ENCODE results near the gene PSMA5. TPM values are rescaled to one million over a fixed set of nuclear protein-coding genes. Genes with fewer than 3 reads are reported as not detected.

The PSMA5 gene
- total RNA-seq, 1 donor from 2014 or later = 65.7 TPM

DNA sequence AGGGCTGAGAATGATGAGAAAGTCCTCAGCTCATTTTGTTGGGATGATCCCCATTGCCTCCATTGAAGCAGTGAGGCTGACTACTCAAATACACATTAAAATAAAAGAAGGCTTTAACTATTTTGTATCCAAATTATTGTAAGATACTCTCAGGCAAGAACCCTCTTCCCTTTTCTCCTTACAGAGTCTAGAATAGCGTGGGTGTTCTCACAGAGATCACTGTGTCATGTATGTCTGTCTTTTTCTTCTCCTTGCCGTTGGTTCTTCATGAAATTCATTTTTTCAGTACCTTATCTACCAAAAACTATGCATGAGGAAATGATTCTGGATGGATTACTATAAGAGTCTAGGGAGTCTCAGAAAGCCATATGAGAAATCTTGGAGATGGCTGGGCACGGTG lies 58.6 kb downstream of the PSMA5 start:
- Histone ChIP-seq H3K36me3 (ENCODE audit: control insufficient read depth, insufficient read depth, low read length) (no peaks in the 10 kb centered on the region), H3K4me3 (ENCODE audit: low read depth, low read length) (no peak overlapping the region), H3K27me3 (ENCODE audit: control insufficient read depth, insufficient read depth, low read length) (no peaks in the 10 kb centered on the region)
- TF ChIP-seq, protein P1, sequence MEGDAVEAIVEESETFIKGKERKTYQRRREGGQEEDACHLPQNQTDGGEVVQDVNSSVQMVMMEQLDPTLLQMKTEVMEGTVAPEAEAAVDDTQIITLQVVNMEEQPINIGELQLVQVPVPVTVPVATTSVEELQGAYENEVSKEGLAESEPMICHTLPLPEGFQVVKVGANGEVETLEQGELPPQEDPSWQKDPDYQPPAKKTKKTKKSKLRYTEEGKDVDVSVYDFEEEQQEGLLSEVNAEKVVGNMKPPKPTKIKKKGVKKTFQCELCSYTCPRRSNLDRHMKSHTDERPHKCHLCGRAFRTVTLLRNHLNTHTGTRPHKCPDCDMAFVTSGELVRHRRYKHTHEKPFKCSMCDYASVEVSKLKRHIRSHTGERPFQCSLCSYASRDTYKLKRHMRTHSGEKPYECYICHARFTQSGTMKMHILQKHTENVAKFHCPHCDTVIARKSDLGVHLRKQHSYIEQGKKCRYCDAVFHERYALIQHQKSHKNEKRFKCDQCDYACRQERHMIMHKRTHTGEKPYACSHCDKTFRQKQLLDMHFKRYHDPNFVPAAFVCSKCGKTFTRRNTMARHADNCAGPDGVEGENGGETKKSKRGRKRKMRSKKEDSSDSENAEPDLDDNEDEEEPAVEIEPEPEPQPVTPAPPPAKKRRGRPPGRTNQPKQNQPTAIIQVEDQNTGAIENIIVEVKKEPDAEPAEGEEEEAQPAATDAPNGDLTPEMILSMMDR (IDR thresholded peaks at IDR 0.05; ENCODE audit: insufficient read depth, low read length, poor library complexity, severe bottlenecking) = no peak
- no peak for DNase-seq (ENCODE audit: low read depth)

DNA sequence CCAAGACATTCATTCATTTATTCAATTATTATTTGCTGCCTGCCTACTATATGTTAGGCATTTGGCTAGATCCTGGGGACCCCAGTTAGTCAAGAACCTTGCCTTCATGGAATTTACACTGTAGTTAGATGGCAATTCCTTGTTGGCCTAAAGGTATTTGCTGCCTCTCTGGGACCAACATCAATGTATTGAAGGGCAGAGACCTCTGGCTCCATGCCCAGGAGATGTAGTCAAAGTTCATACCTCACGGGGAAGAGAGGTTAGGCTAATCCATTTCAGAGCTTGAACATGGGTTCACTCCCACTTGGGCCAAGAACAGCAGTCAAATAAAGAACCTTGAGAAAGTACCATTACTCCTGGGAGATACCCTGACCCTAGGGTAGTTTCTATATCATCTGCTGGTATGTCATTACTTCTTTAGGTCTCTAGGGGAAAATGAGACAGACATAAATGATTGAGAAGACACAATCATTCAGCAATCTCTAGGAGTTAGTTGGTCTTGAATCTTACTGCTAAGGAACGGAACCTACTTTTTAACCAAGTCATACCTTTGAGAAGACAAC lies 60.5 kb downstream of the PSMA5 start:
- TF ChIP-seq, protein P1 (IDR thresholded peaks at IDR 0.05; ENCODE audit: insufficient read depth, low read length, poor library complexity, severe bottlenecking) = no peak
- Histone ChIP-seq H3K4me3 (ENCODE audit: low read depth, low read length) (no peak overlapping the region), H3K27me3 (ENCODE audit: control insufficient read depth, insufficient read depth, low read length) (no peaks in the 10 kb centered on the region), H3K36me3 (ENCODE audit: control insufficient read depth, insufficient read depth, low read length) (no peaks in the 10 kb centered on the region)
- no peak for DNase-seq (ENCODE audit: low read depth)

DNA sequence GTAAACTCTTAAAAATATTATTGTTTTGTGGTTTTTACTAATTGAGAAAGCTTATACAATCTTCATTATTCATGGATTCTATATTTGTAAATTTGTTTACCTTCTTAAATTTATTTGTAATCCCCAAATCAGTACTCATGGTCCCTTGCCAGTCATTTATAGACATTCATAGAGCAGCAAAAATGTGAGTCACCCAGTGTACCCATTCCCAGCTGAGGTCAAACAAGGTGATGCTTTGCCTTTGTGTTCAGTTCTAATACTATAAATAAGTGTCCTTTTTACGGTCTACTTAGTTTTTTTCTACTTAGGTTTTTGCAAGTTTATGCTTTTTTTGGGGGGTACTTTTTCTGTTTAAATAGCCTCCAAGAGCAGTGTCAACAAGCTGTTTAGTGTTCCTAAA lies 64.6 kb downstream of the PSMA5 start:
- Histone ChIP-seq H3K4me3 (ENCODE audit: low read depth, low read length) (no peak overlapping the region), H3K27me3 (ENCODE audit: control insufficient read depth, insufficient read depth, low read length) (no peaks in the 10 kb centered on the region), H3K36me3 (ENCODE audit: control insufficient read depth, insufficient read depth, low read length) (no peaks in the 10 kb centered on the region)
- TF ChIP-seq, protein P1 (IDR thresholded peaks at IDR 0.05; ENCODE audit: insufficient read depth, low read length, poor library complexity, severe bottlenecking) = no peak
- DNase-seq (ENCODE audit: low read depth) = no peak

DNA sequence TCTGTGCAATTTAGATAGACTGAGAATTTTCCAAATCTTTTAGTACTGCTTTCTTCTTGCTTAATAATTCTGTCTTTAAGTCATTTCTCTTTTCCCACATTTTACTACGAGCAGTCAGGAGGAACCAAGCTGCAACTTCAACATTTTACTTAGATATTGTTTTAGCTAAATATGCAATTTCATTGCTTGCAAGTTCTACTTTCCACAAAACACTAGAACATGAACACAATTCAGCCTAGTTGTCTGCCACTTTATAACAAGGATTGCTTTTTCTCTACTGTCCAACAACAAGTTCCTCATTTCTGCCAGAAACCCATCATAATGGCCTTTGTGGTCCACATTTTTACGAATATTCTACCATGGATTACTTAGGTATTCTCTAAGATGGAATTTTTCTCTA lies 65.2 kb downstream of the PSMA5 start:
- Histone ChIP-seq H3K4me3 (ENCODE audit: low read depth, low read length) (no peak overlapping the region), H3K27me3 (ENCODE audit: control insufficient read depth, insufficient read depth, low read length) (no peaks in the 10 kb centered on the region), H3K36me3 (ENCODE audit: control insufficient read depth, insufficient read depth, low read length) (no peaks in the 10 kb centered on the region)
- TF ChIP-seq, protein P1 (IDR thresholded peaks at IDR 0.05; ENCODE audit: insufficient read depth, low read length, poor library complexity, severe bottlenecking) = no peak
- DNase-seq (ENCODE audit: low read depth) = no peak

DNA sequence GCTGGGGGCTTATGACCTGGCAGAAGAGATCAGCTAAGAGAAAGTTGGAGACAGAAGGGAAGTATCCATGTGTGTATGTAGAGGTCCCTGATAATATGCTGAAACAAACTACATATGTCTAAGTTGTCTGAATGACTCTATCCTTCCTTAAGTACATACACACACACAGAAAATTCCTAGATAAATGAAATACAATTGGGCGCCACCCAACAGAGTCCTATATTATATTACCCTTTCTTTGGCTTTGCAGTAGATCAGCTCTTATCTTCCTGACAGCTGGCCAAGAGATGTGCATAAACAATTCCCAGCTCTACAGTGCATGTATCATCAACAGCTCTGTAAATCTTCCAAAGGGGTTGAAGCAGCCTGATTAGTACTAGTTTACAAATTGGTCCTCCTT lies 68.6 kb downstream of the PSMA5 start:
- H3K4me3 ChIP-seq (ENCODE audit: low read depth, low read length) = no peak overlapping the region
- TF ChIP-seq, protein P1 (IDR thresholded peaks at IDR 0.05; ENCODE audit: insufficient read depth, low read length, poor library complexity, severe bottlenecking) = no peak
- no peaks in the 10 kb centered on the region for H3K36me3 ChIP-seq (ENCODE audit: control insufficient read depth, insufficient read depth, low read length)
- H3K27me3 ChIP-seq (ENCODE audit: control insufficient read depth, insufficient read depth, low read length) = no peaks in the 10 kb centered on the region
- DNase-seq (ENCODE audit: low read depth) = no peak

DNA sequence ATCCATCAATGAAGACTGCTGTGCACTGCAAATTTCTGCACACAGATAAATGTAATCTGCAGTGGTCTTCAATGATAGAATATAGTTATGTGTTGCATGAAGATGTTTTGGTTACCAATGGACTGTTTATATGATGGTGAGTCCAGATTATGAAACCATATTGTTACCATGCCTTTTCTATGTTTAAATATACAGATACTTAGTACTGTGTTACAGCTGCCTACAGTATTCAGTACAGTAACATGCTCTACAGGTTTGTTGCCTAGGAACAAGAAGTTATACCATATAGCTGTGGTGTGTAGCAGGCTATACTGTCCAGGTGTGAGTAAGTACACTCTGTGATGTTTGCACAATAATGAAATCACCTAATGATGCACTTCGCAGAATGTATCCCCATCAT lies 69.3 kb downstream of the PSMA5 start:
- Histone ChIP-seq H3K4me3 (ENCODE audit: low read depth, low read length) (no peak overlapping the region), H3K36me3 (ENCODE audit: control insufficient read depth, insufficient read depth, low read length) (no peaks in the 10 kb centered on the region), H3K27me3 (ENCODE audit: control insufficient read depth, insufficient read depth, low read length) (no peaks in the 10 kb centered on the region)
- TF ChIP-seq, protein P1 (IDR thresholded peaks at IDR 0.05; ENCODE audit: insufficient read depth, low read length, poor library complexity, severe bottlenecking) = no peak
- DNase-seq (ENCODE audit: low read depth) = no peak

Data from kidney epithelial cell (primary cell).